H9 (cell line): ENCODE measurements around the gene CCDC170. TPM values are rescaled to one million over a fixed set of nuclear protein-coding genes. Genes with fewer than 3 reads are reported as not detected.

Experiments
- DNase-seq: peaks from one replicate; pipeline ENCODE4 v3.0.0-alpha.2; 2017
- H2AFZ ChIP-seq: one replicate; pipeline ENCODE4 v1.6.1; 2013; ENCODE audit warnings: mild to moderate bottlenecking, low read length, control low read depth, moderate library complexity
- H2AK5ac ChIP-seq: 2 replicates; pipeline ENCODE4 v1.6.1; 2013; ENCODE audit warnings: low read length, control low read depth, mixed read lengths; ENCODE audit not compliant: insufficient read length
- H2BK120ac ChIP-seq: one replicate; pipeline ENCODE4 v1.6.1; 2013; ENCODE audit warnings: low read depth, mild to moderate bottlenecking, low read length, control low read depth, inconsistent platforms; ENCODE audit not compliant: poor library complexity, severe bottlenecking
- H2BK12ac ChIP-seq: 2 replicates; pipeline ENCODE4 v1.6.1; 2013; ENCODE audit warnings: low read length, control low read depth, mixed read lengths, low read depth; ENCODE audit not compliant: insufficient read length
- H2BK15ac ChIP-seq: 2 replicates; pipeline ENCODE4 v1.6.1; 2013; ENCODE audit warnings: low read depth, low read length, control low read depth
- H2BK20ac ChIP-seq: one replicate; pipeline ENCODE4 v1.6.1; 2013; ENCODE audit warnings: low read depth, mild to moderate bottlenecking, low read length, control low read depth, inconsistent platforms; ENCODE audit not compliant: poor library complexity, severe bottlenecking
- H2BK5ac ChIP-seq: 2 replicates; pipeline ENCODE4 v1.6.1; 2013; ENCODE audit warnings: low read length, control low read depth, mixed read lengths; ENCODE audit not compliant: insufficient read length
- H3K14ac ChIP-seq: 2 replicates; pipeline ENCODE4 v1.6.1; 2013; ENCODE audit warnings: low read length, control low read depth; ENCODE audit not compliant: insufficient read depth
- H3K18ac ChIP-seq: 2 replicates; pipeline ENCODE4 v1.6.1; 2013; ENCODE audit warnings: low read depth, mild to moderate bottlenecking, mixed read lengths, low read length, control low read depth; ENCODE audit not compliant: insufficient read length
- H3K23ac ChIP-seq: 2 replicates; pipeline ENCODE4 v1.6.1; 2013; ENCODE audit warnings: low read length, control low read depth, mixed read lengths, low read depth; ENCODE audit not compliant: insufficient read length
- H3K23me2 ChIP-seq: 2 replicates; pipeline ENCODE4 v1.6.1; 2013; ENCODE audit warnings: low read depth, mild to moderate bottlenecking, mixed read lengths, low read length, control low read depth; ENCODE audit not compliant: insufficient read length, poor library complexity, severe bottlenecking
- H3K27ac ChIP-seq: 2 replicates; pipeline ENCODE4 v1.5.1; 2013; ENCODE audit warnings: low read length, control low read depth, mixed read lengths, low read depth; ENCODE audit not compliant: insufficient read length
- H3K27me3 ChIP-seq: 2 replicates; pipeline ENCODE4 v1.6.1; 2013; ENCODE audit warnings: low read length, control low read depth, inconsistent platforms; ENCODE audit not compliant: insufficient read depth
- H3K4ac ChIP-seq: 2 replicates; pipeline ENCODE4 v1.6.1; 2013; ENCODE audit warnings: low read depth, mild to moderate bottlenecking, control low read depth, inconsistent platforms, low read length, moderate library complexity
- H3K4me1 ChIP-seq: 2 replicates; pipeline ENCODE4 v1.6.1; 2013; ENCODE audit warnings: low read length, control low read depth, inconsistent platforms; ENCODE audit not compliant: insufficient read depth
- H3K4me2 ChIP-seq: 2 replicates; pipeline ENCODE4 v1.6.1; 2013; ENCODE audit warnings: low read length, control low read depth, mixed read lengths; ENCODE audit not compliant: insufficient read length, insufficient read depth
- H3K56ac ChIP-seq: 2 replicates; pipeline ENCODE4 v1.6.1; 2013; ENCODE audit warnings: low read depth, mild to moderate bottlenecking, mixed read lengths, low read length, control low read depth; ENCODE audit not compliant: insufficient read length
- H3K79me1 ChIP-seq: 2 replicates; pipeline ENCODE4 v1.6.1; 2013; ENCODE audit warnings: low read depth, mild to moderate bottlenecking, moderate library complexity, low read length, control low read depth, inconsistent platforms; ENCODE audit not compliant: insufficient read depth, poor library complexity, severe bottlenecking
- H3K79me2 ChIP-seq: 2 replicates; pipeline ENCODE4 v1.6.1; 2013; ENCODE audit warnings: low read length, control low read depth, inconsistent platforms; ENCODE audit not compliant: insufficient read depth
- H3K9ac ChIP-seq: 2 replicates; pipeline ENCODE4 v1.6.1; 2013; ENCODE audit warnings: low read length, control low read depth, mixed read lengths; ENCODE audit not compliant: insufficient read length; ENCODE audit errors: extremely low read depth
- H3K9me3 ChIP-seq: one replicate; pipeline ENCODE4 v1.6.1; 2013; ENCODE audit warnings: low read depth, low read length, inconsistent platforms; ENCODE audit not compliant: control insufficient read depth
- H3T11ph ChIP-seq: one replicate; pipeline ENCODE4 v1.6.1; 2013; ENCODE audit warnings: mild to moderate bottlenecking, low read length, control low read depth, inconsistent platforms
- H4K20me1 ChIP-seq: one replicate; pipeline ENCODE4 v1.6.1; 2013; ENCODE audit not compliant: control insufficient read depth, insufficient read length, insufficient read depth
- H4K5ac ChIP-seq: 2 replicates; pipeline ENCODE4 v1.6.1; 2013; ENCODE audit warnings: low read depth, mild to moderate bottlenecking, mixed read lengths, low read length, control low read depth; ENCODE audit not compliant: insufficient read length
- H4K8ac ChIP-seq: replicated peaks from 2 replicates; pipeline ENCODE4 v1.6.1; 2013; ENCODE audit warnings: low read length, control low read depth, mixed read lengths, low read depth; ENCODE audit not compliant: insufficient read length
- H4K91ac ChIP-seq: 2 replicates; pipeline ENCODE4 v1.6.1; 2013; ENCODE audit warnings: low read depth, mild to moderate bottlenecking, moderate library complexity, mixed read lengths, low read length, control low read depth; ENCODE audit not compliant: insufficient read length
- H3K27ac Mint-ChIP-seq, 3 experiments: 2 replicates in 2 of 3; 3 replicates in 1 of 3; pipeline ENCODE4 v1.8.0; 2020 to 2021; ENCODE audit warnings: mixed read lengths in 3 of 3, mild to moderate bottlenecking in 1 of 3, moderate library complexity in 1 of 3
- H3K27me3 Mint-ChIP-seq: 2 replicates; pipeline ENCODE4 v1.8.0; 2021; ENCODE audit warnings: low read depth, mild to moderate bottlenecking, moderate library complexity, mixed read lengths
- H3K36me3 Mint-ChIP-seq, 3 experiments: 2 replicates in 2 of 3; 3 replicates in 1 of 3; pipeline ENCODE4 v1.8.0; 2020 to 2021; ENCODE audit warnings: low read depth in 3 of 3, mixed read lengths in 3 of 3; ENCODE audit not compliant: insufficient read depth in 1 of 3
- H3K4me1 Mint-ChIP-seq, 2 experiments: 2 replicates each; pipeline ENCODE4 v1.8.0; 2020; ENCODE audit warnings: mixed read lengths in 2 of 2
- H3K4me3 Mint-ChIP-seq, 2 experiments: 2 replicates in 1 of 2; 3 replicates in 1 of 2; pipeline ENCODE4 v1.8.0; 2020 to 2021; ENCODE audit warnings: mild to moderate bottlenecking in 2 of 2, mixed read lengths in 2 of 2, moderate library complexity in 1 of 2
- H3K9me3 Mint-ChIP-seq, 2 experiments: 2 replicates in 1 of 2; 3 replicates in 1 of 2; pipeline ENCODE4 v1.8.0; 2020; ENCODE audit warnings: mild to moderate bottlenecking in 2 of 2, mixed read lengths in 2 of 2, moderate library complexity in 1 of 2
- WGBS: extraction: QIAGEN DNeasy Blood & Tissue Kit; methylation state at CpG from one replicate; pipeline ENCODE4 v1.1.7; 2013; ENCODE audit warnings: missing lambda C conversion rate, low lambda C conversion rate, mixed read lengths; ENCODE audit not compliant: insufficient read length; ENCODE audit errors: extremely low coverage; 5-methylcytosine and 5-hydroxymethylcytosine counted together
- total RNA-seq: library from RNA; stranded (reverse); gene quantifications from 2 replicates; pipeline ENCODE4 v1.2.1, GENCODE V29; 2021
- TF ChIP-seq, protein P1 (sequence below): fragments of 200-600 bp; sonication (generic); conservative IDR thresholded peaks from 3 replicates; pipeline ENCODE4 v1.8.0; 2021; ENCODE audit warnings: antibody characterized with exemption, mild to moderate bottlenecking

CCDC170 gene
- total RNA-seq, 1 experiment from 2014 or later = 0.07 TPM

DNA sequence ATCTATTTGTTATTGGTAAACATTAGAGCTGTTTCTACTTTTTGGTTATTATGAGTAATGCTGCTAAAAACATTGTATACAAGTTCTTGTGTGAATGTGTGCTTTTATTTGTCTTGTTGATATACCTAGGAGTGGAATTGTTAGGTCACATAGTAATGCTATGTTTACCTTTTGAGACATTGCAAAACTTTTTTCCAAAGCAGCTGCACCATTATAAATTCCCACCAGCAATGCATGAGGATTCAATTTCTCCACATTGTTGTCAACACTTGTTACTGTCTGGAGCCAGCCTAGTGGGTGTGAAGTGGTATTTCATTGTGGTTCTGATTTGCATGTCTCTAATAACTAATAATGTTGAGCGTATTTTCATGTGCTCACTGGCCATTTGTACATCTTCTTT lies 145.9 kb downstream of the CCDC170 start:
- no peak overlapping the region for H3K27ac ChIP-seq
- no peaks in the 10 kb centered on the region for H4K20me1 ChIP-seq
- WGBS = no CpG with 5 or more reads among the region's 1 CpG
- H3K4me2 ChIP-seq = no peak overlapping the region
- no peak overlapping the region for H4K91ac ChIP-seq
- H2BK20ac ChIP-seq = no peak overlapping the region
- H3K9ac ChIP-seq = no peak overlapping the region
- no peaks in the 10 kb centered on the region for H3K23me2 ChIP-seq
- H3K27me3 Mint-ChIP-seq = no peaks in the 10 kb centered on the region
- no peak overlapping the region for H2BK12ac ChIP-seq
- no peaks in the 10 kb centered on the region for H3K4me1 ChIP-seq
- no peak overlapping the region for H3K4me3 Mint-ChIP-seq
- no peak overlapping the region for H3K23ac ChIP-seq
- no peaks in the 10 kb centered on the region for H3K79me2 ChIP-seq
- no peaks in the 10 kb centered on the region for H3K79me1 ChIP-seq
- H3K14ac ChIP-seq = no peak overlapping the region
- H3K27me3 ChIP-seq = no peaks in the 10 kb centered on the region
- no peak for DNase-seq
- H3K9me3 ChIP-seq = no peaks in the 10 kb centered on the region
- H3K4me1 Mint-ChIP-seq = no peaks in the 10 kb centered on the region
- no peak overlapping the region for H3K56ac ChIP-seq
- H2AFZ ChIP-seq = no peak overlapping the region
- H4K5ac ChIP-seq = no peak overlapping the region
- H3T11ph ChIP-seq = no peak overlapping the region
- no peaks in the 10 kb centered on the region for H3K36me3 Mint-ChIP-seq
- no peak overlapping the region for H3K27ac Mint-ChIP-seq
- no peak overlapping the region for H3K4ac ChIP-seq
- H2AK5ac ChIP-seq = no peak overlapping the region
- TF ChIP-seq, protein P1, sequence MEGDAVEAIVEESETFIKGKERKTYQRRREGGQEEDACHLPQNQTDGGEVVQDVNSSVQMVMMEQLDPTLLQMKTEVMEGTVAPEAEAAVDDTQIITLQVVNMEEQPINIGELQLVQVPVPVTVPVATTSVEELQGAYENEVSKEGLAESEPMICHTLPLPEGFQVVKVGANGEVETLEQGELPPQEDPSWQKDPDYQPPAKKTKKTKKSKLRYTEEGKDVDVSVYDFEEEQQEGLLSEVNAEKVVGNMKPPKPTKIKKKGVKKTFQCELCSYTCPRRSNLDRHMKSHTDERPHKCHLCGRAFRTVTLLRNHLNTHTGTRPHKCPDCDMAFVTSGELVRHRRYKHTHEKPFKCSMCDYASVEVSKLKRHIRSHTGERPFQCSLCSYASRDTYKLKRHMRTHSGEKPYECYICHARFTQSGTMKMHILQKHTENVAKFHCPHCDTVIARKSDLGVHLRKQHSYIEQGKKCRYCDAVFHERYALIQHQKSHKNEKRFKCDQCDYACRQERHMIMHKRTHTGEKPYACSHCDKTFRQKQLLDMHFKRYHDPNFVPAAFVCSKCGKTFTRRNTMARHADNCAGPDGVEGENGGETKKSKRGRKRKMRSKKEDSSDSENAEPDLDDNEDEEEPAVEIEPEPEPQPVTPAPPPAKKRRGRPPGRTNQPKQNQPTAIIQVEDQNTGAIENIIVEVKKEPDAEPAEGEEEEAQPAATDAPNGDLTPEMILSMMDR = no peak
- no peak overlapping the region for H2BK15ac ChIP-seq
- no peak overlapping the region for H4K8ac ChIP-seq
- no peak overlapping the region for H2BK120ac ChIP-seq
- no peak overlapping the region for H2BK5ac ChIP-seq
- no peak overlapping the region for H3K18ac ChIP-seq
- H3K9me3 Mint-ChIP-seq = no peaks in the 10 kb centered on the region; a peak in 1 of 5 replicates
